ENCODE data around the gene CHST8.

DNA sequence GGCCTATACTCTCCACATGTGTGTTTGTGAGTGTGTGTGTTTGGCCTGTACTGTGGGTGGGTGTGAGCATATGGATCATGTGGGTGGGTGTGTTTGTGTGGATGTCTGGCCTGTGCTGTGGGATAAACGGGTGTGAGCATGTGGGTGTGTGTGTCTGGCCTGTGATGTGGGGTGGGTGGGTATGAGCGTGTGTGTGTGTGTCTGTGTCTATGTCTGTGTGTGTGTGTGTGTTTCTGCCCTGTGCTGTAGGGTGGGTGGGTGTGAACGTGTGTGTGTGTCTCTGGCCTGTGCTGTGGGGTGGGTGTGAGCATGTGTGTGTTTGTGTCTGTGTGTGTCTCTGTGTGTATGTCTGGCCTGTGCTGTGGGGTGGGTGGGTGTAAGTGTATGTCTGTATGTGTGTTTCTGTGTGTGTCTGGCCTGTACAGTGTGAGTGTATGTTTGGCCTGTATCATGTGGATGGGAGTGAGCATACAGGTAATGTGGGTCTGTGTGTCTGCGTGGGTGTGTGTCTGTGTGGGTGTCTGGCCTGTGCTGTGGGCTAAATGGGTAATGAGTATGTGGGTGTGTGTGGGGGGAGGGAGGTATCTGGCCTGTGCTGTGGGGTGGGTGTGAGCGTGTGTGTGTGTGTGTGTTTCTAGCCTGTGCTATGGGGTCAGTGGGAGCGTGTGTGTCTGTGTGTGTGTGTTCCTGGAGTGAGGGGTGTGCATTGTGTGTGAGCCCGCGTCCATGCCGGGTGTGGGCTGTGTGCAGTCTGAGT, 154.2 kb downstream of the CHST8 start:
- TF ChIP-seq EZH2 (IDR thresholded peaks at IDR 0.05; ENCODE audit: borderline replicate concordance, low read length) (no peak), CTCF (conservative IDR thresholded peaks at IDR 0.05 in 1 of 2, IDR thresholded peaks at IDR 0.05 in 1 of 2; ENCODE audit: extremely low read depth in 1 of 2, insufficient read depth in 1 of 2, low read depth in 1 of 2, low read length in 2 of 2) (no peak)

Data from mammary epithelial cell (primary cell).